NB4 (cell line): ENCODE results near the gene GAL.

ENCODE experiments used
- CTCF ChIP-seq: IDR thresholded peaks from one replicate; pipeline ENCODE4 v1.5.1; 2012; ENCODE audit warnings: low read depth, low read length
- POLR2A ChIP-seq: IDR thresholded peaks from 2 replicates; pipeline ENCODE4 v1.6.1; 2011; ENCODE audit warnings: mild to moderate bottlenecking; ENCODE audit not compliant: insufficient read length; ENCODE audit errors: extremely low read depth

DNA sequence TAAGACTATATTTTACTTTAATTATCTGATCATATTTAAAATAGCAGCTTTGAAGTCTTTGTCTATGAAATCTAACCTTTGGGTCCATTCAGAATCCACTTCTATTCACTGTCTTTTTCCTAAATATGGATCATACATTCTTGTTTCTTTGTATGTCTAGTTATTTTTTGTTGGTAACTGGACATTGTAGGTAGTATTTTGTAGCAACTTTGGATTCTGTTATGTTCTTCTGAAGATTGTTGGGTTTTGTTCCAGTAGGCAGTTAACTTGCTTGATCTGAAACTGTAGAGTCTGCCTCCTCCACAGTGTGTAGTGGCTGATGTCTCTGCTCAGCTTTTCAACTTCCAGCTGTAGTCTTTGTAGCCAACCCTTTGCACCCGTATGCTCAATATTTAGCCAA, 37.5 kb upstream of the GAL start:
- no peak for TF ChIP-seq CTCF
- no peak for TF ChIP-seq POLR2A
